ENCODE results near the gene PRDM8. TPM values are rescaled to one million over a fixed set of nuclear protein-coding genes. Genes with fewer than 3 reads are reported as not detected.

PRDM8 gene
- total RNA-seq, 1 donor from 2014 or later = 0.28 TPM

DNA sequence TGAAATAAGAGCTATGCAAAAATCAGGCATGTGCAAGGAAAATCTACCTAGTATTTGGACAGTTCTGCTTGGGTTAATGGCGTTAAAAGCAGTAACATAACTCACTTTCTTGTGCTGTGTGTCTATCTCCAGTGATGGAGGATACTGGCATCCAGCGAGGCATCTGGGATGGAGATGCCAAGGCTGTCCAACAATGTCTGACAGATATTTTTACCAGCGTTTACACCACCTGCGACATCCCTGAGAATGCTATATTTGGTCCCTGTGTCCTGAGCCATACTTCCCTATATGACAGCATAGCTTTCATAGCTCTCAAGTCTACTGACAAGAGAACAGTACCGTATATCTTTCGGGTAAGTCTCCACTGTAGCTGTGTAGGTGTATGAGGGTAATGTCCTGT is 2.6 kb downstream of the PRDM8 start:
- no peak for ATAC-seq

GRCh38 chr4:80201252-80202151 is 4.2 kb downstream of the PRDM8 start:
- ATAC-seq (peak; percentile 6), DNase-seq (ENCODE audit: low spot score) (no peak)

More for the DNA sequence above, 2.6 kb downstream of the PRDM8 start:
- DNase-seq (ENCODE audit: low spot score) = no peak

- DNase-seq (ENCODE audit: low spot score) (peak; percentile 74), ATAC-seq (peak; percentile 97)
Measured at GRCh38 chr4:80202190-80202711, 4.9 kb downstream of the PRDM8 start.

DNA sequence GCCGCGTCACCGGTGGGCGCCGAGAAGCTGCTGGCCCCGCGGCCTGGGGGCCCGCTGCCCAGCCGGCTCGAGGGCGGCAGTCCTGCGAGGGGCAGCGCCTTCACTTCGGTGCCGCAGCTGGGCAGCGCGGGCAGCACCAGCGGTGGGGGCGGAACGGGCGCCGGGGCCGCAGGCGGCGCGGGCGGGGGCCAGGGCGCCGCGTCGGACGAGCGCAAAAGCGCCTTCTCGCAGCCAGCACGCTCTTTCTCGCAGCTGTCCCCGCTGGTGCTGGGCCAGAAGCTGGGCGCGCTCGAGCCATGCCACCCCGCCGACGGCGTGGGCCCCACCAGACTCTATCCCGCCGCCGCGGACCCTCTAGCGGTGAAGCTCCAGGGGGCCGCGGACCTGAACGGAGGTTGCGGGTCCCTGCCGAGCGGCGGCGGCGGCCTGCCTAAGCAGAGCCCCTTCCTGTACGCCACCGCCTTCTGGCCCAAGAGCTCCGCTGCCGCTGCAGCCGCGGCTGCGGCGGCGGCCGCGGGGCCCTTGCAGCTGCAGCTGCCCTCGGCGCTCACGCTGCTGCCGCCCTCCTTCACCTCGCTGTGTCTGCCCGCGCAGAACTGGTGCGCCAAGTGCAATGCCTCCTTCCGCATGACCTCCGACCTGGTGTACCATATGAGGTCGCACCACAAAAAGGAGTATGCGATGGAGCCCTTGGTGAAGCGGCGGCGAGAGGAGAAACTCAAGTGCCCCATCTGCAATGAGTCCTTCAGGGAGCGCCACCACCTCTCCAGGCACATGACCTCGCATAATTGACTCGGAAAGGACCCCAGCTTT is 5.6 kb downstream of the PRDM8 start:
- ATAC-seq = peak; percentile 28

DNA sequence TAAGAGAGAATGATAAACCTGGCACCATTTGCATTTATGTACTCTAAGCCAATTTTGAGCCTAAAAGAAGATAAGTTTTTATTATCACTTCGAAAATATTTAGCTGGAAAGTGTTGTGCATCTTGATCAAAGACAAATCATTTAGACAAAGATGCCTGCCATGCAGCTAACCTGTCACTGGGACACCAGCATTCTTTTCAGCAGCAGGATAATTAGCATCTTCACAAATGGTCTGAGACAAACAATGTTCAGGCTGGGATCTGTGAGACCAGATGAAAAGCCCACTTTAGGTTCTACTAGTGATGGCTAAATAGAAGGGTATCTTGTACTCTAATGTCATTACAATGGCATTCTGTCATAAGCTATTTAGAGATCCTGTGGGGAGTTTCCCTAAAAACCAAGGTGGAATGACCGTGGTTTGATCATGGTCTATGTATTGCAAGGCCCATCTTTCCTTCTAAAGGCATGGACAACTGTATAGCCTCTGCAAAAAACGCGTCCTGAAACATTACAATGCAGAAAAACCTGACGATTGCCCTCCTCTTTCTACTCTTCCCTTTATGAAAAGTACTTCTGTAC is 7.2 kb downstream of the PRDM8 start:
- no peak for DNase-seq (ENCODE audit: low spot score)
- ATAC-seq = no peak

More for the DNA sequence above, 5.6 kb downstream of the PRDM8 start:
- no peak for DNase-seq (ENCODE audit: low spot score)

DNA sequence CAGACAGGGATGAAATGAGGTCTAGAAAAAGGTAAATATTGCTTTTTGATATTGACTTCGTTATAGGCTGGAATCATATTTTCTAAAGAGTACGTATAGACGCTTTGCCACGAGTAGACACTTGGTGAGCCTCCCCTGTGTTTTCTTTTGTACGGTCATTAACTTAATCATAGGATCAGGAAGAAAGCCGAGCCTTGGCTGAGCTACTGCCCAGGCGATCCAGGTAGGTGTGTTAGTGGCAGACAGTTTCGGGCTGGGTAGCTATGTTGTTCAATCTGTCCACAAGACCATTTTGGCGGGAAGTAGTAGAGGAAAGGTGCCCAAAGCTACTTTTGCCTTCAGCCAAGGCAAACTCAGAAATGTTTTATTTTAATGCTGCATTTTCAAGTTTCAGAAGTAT is 8.8 kb downstream of the PRDM8 start:
- no peak for ATAC-seq
- DNase-seq (ENCODE audit: low spot score) = no peak

DNA sequence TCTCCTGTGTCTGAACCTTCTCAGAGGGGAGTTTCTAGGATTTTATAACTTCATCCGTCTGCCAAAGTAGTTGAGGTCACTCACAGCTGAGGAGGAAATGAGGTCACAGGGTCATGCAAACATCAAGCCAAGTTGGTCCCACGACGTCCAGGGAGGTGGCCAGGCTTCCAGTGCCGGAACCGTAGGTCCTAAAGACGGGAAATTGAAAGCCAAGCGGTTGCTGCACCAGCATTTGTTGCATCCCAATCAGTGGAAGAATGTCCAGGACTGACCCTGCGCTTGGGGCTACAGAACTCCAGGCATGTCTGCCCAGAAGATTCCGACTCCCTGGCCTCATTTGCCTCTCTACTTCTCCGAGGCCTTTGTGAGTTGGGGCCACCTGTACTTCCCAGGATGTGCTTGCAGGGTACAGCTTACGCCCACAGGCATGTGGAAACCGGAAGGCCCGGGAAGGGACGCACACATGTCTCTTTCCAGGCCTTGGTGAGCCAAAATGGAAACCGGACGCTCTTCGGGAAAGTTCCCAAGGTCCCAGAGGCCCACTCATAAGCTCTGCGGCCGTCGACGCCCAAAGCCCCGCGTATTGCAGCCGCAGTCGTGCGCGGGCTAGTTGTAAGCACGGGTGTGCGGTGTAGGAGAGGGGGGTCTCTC is 9.3 kb downstream of the PRDM8 start:
- no peak for DNase-seq (ENCODE audit: low spot score)
- ATAC-seq = no peak

DNA sequence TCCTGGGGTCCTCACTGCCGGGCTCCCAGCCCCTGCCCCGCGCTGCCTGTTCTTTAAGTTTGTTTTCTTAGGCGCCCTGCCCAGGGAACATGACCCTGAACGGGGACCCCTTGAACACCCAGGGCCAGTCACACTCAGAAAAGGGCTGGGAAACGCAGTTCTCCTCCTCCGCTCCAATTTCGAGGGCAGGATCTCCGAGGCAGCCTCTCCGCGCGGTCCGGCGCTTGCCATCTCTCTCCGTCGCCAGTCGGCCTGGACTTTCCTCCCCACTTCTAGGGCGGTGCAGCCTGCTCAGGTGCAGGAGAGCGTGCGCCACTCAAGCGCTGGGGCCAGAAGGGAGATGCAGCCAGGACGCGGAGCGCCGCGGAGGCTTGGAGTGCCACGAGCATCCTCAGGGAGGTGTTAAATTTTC is 9.9 kb downstream of the PRDM8 start:
- DNase-seq (ENCODE audit: low spot score) (no peak), ATAC-seq (peak; percentile 52)

GRCh38 chr4:80207664-80208063 is 10.4 kb downstream of the PRDM8 start:
- DNase-seq (ENCODE audit: low spot score) = no peak
- ATAC-seq = no peak

- no peak for ATAC-seq
Measured at GRCh38 chr4:80208610-80209339, 11.5 kb downstream of the PRDM8 start.

GRCh38 chr4:80209340-80209701 is 12.0 kb downstream of the PRDM8 start:
- ATAC-seq = no peak

More at GRCh38 chr4:80208610-80209339, 11.5 kb downstream of the PRDM8 start:
- DNase-seq (ENCODE audit: low spot score) = no peak

GRCh38 chr4:80210549-80210948 is 13.2 kb downstream of the PRDM8 start:
- ATAC-seq (no peak), DNase-seq (ENCODE audit: low spot score) (no peak)

More at GRCh38 chr4:80209340-80209701, 12.0 kb downstream of the PRDM8 start:
- no peak for DNase-seq (ENCODE audit: low spot score)

GRCh38 chr4:80213117-80213815 is 16.0 kb downstream of the PRDM8 start:
- ATAC-seq = no peak
- no peak for DNase-seq (ENCODE audit: low spot score)

- peak; percentile 73 for ATAC-seq
Measured at GRCh38 chr4:80215449-80216052, 18.2 kb downstream of the PRDM8 start.

GRCh38 chr4:80216100-80216761 is 18.9 kb downstream of the PRDM8 start:
- ATAC-seq (no peak), DNase-seq (ENCODE audit: low spot score) (no peak)

More at GRCh38 chr4:80215449-80216052, 18.2 kb downstream of the PRDM8 start:
- DNase-seq (ENCODE audit: low spot score) = no peak

GRCh38 chr4:80219301-80220025 is 22.2 kb downstream of the PRDM8 start:
- no peak for ATAC-seq
- DNase-seq (ENCODE audit: low spot score) = no peak

GRCh38 chr4:80220711-80221110 is 23.4 kb downstream of the PRDM8 start:
- ATAC-seq (no peak), DNase-seq (ENCODE audit: low spot score) (no peak)

DNA sequence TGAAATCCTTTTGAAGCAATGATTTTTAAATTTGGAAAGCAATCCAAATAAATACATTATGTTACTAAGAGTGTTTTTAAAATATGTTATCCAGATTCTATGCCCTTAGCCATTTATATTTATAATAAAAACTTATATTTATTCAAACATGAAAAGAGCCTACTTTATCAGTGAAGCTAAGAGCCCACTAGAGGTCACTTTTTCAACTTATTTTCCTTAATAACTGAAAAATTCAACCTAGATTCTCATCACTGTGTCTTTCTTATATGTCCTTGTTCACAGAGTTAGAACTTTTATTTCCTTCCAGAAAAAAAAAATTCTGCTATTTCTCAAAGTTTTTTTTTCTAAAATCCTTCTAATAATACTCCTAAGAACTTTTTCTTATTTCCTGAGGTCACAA is 23.9 kb downstream of the PRDM8 start:
- DNase-seq (ENCODE audit: low spot score) = no peak
- ATAC-seq = no peak
